Measurements from ENCODE around the gene CD302.

GRCh38 chr2:159736048-159736447 lies 62.0 kb downstream of the CD302 start:
- TF ChIP-seq, protein P1, sequence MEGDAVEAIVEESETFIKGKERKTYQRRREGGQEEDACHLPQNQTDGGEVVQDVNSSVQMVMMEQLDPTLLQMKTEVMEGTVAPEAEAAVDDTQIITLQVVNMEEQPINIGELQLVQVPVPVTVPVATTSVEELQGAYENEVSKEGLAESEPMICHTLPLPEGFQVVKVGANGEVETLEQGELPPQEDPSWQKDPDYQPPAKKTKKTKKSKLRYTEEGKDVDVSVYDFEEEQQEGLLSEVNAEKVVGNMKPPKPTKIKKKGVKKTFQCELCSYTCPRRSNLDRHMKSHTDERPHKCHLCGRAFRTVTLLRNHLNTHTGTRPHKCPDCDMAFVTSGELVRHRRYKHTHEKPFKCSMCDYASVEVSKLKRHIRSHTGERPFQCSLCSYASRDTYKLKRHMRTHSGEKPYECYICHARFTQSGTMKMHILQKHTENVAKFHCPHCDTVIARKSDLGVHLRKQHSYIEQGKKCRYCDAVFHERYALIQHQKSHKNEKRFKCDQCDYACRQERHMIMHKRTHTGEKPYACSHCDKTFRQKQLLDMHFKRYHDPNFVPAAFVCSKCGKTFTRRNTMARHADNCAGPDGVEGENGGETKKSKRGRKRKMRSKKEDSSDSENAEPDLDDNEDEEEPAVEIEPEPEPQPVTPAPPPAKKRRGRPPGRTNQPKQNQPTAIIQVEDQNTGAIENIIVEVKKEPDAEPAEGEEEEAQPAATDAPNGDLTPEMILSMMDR (IDR thresholded peaks at IDR 0.05; ENCODE audit: insufficient read depth, low read length, poor library complexity, severe bottlenecking), result no peak
- TF ChIP-seq EZH2phosphoT487 (conservative IDR thresholded peaks at IDR 0.05; ENCODE audit: low read length), result no peak

All from SU-DHL-6 (cell line).